Loucy (cell line): ENCODE data around the gene FRMD4A.

ENCODE experiments used
- H2AFZ ChIP-seq: fragments of 200-600 bp; sonication (generic); 2 replicates; pipeline ENCODE4 v1.6.0; 2016; ENCODE audit warnings: antibody characterized with exemption, mild to moderate bottlenecking, low read length, moderate library complexity
- H3F3A ChIP-seq: fragments of 200-600 bp; 2 replicates; pipeline ENCODE4 v1.6.0; 2016; ENCODE audit warnings: antibody characterized with exemption, low read depth, mild to moderate bottlenecking
- H3K27me3 ChIP-seq: fragments of 200-600 bp; sonication (generic); 2 replicates; pipeline ENCODE4 v1.6.1; 2014; ENCODE audit warnings: low read length, mild to moderate bottlenecking; ENCODE audit not compliant: insufficient read depth, poor library complexity, severe bottlenecking
- H3K36me3 ChIP-seq: fragments of 200-600 bp; sonication (generic); 2 replicates; pipeline ENCODE4 v1.6.1; 2016; ENCODE audit warnings: low read length; ENCODE audit not compliant: insufficient read depth
- H3K4me1 ChIP-seq: fragments of 200-600 bp; sonication (generic); 2 replicates; pipeline ENCODE4 v1.5.1; 2014; ENCODE audit warnings: low read length, mild to moderate bottlenecking; ENCODE audit not compliant: insufficient read depth, poor library complexity, severe bottlenecking
- H3K4me2 ChIP-seq: fragments of 200-600 bp; sonication (generic); 2 replicates; pipeline ENCODE4 v1.6.0; 2014; ENCODE audit warnings: antibody characterized with exemption, low read length, low read depth, mild to moderate bottlenecking; ENCODE audit not compliant: poor library complexity, severe bottlenecking
- H3K4me3 ChIP-seq: fragments of 200-600 bp; sonication (generic); 2 replicates; pipeline ENCODE4 v1.5.1; 2014; ENCODE audit warnings: low read length, mild to moderate bottlenecking, mixed read lengths; ENCODE audit not compliant: poor library complexity, severe bottlenecking
- H3K79me2 ChIP-seq: fragments of 200-600 bp; sonication (generic); 2 replicates; pipeline ENCODE4 v1.6.1; 2014; ENCODE audit warnings: low read length; ENCODE audit not compliant: insufficient read depth
- H3K9ac ChIP-seq: fragments of 200-600 bp; sonication (generic); 2 replicates; pipeline ENCODE4 v1.6.0; 2014; ENCODE audit warnings: mild to moderate bottlenecking, low read depth, low read length, moderate library complexity; ENCODE audit not compliant: poor library complexity, severe bottlenecking
- H3K9me2 ChIP-seq: fragments of 200-600 bp; sonication (generic); replicated peaks from 2 replicates; pipeline ENCODE4 v1.6.1; 2016; ENCODE audit warnings: low read depth, low read length, mixed read lengths
- H3K9me3 ChIP-seq: fragments of 200-600 bp; sonication (generic); 2 replicates; pipeline ENCODE4 v1.6.1; 2014; ENCODE audit warnings: mild to moderate bottlenecking, antibody characterized with exemption, low read length, low read depth; ENCODE audit not compliant: insufficient read depth
- H4K20me1 ChIP-seq: fragments of 200-600 bp; sonication (generic); 2 replicates; pipeline ENCODE4 v1.6.0; 2014; ENCODE audit warnings: antibody characterized with exemption, low read length, mild to moderate bottlenecking; ENCODE audit not compliant: insufficient read depth, poor library complexity, severe bottlenecking
- CTCF ChIP-seq: fragments of 200-600 bp; sonication (generic); conservative IDR thresholded peaks from 2 replicates; pipeline ENCODE4 v1.5.1; 2014; ENCODE audit warnings: mild to moderate bottlenecking, antibody characterized with exemption, low read length
- EZH2phosphoT487 ChIP-seq: fragments of 200-600 bp; IDR thresholded peaks from 2 replicates; pipeline ENCODE4 v1.6.1; 2018; ENCODE audit warnings: antibody characterized with exemption, mild to moderate bottlenecking, moderate library complexity, borderline replicate concordance

The FRMD4A gene

GRCh38 chr10:13681528-13681927 lies 649.2 kb downstream of the FRMD4A start:
- H4K20me1 ChIP-seq, result no peaks in the 10 kb centered on the region
- H3K36me3 ChIP-seq, result no peaks in the 10 kb centered on the region
- no peak overlapping the region for H3K9ac ChIP-seq
- no peaks in the 10 kb centered on the region for H3K79me2 ChIP-seq
- no peaks in the 10 kb centered on the region for H3K9me3 ChIP-seq
- H2AFZ ChIP-seq, result no peak overlapping the region
- no peak overlapping the region for H3K4me2 ChIP-seq
- H3K27me3 ChIP-seq, result no peaks in the 10 kb centered on the region
- no peaks in the 10 kb centered on the region for H3F3A ChIP-seq
- H3K4me1 ChIP-seq, result no peaks in the 10 kb centered on the region
- no peak overlapping the region for H3K4me3 ChIP-seq
- no peak for TF ChIP-seq EZH2phosphoT487
- H3K9me2 ChIP-seq, result no peaks in the 10 kb centered on the region

GRCh38 chr10:13681095-13681494 lies 649.6 kb downstream of the FRMD4A start:
- Histone ChIP-seq H3F3A (no peaks in the 10 kb centered on the region), H4K20me1 (no peaks in the 10 kb centered on the region), H3K9me3 (no peaks in the 10 kb centered on the region), H3K36me3 (no peaks in the 10 kb centered on the region), H3K4me2 (no peak overlapping the region), H2AFZ (no peak overlapping the region), H3K9ac (no peak overlapping the region), H3K79me2 (no peaks in the 10 kb centered on the region), H3K4me1 (no peaks in the 10 kb centered on the region), H3K4me3 (no peak overlapping the region), H3K9me2 (no peaks in the 10 kb centered on the region), H3K27me3 (no peaks in the 10 kb centered on the region)
- TF ChIP-seq EZH2phosphoT487, result no peak
- TF ChIP-seq CTCF, result no peak

- Histone ChIP-seq H4K20me1 (no peaks in the 10 kb centered on the region), H3K9me3 (no peaks in the 10 kb centered on the region), H3K9ac (no peak overlapping the region), H3K4me3 (no peak overlapping the region), H3K4me2 (no peak overlapping the region), H3K27me3 (no peaks in the 10 kb centered on the region), H2AFZ (no peak overlapping the region), H3K79me2 (no peaks in the 10 kb centered on the region), H3K4me1 (no peaks in the 10 kb centered on the region), H3K36me3 (no peaks in the 10 kb centered on the region), H3F3A (no peaks in the 10 kb centered on the region), H3K9me2 (no peaks in the 10 kb centered on the region)
- no peak for TF ChIP-seq EZH2phosphoT487
- no peak for TF ChIP-seq CTCF
Observed at GRCh38 chr10:13678101-13678843, 652.5 kb downstream of the FRMD4A start.
